ENCODE results near the gene MAG. TPM values are rescaled to one million over a fixed set of nuclear protein-coding genes. Genes with fewer than 3 reads are reported as not detected.
A peak's percentile ranks its signal among the peaks of the same experiment; 100 is the strongest.

The MAG gene
- total and polyA plus RNA-seq, 2 of the 8 experiments (the other 6 are each of a cell fraction or from before 2014, with no cell fraction given) = 0.20 to 1.3 TPM

DNA sequence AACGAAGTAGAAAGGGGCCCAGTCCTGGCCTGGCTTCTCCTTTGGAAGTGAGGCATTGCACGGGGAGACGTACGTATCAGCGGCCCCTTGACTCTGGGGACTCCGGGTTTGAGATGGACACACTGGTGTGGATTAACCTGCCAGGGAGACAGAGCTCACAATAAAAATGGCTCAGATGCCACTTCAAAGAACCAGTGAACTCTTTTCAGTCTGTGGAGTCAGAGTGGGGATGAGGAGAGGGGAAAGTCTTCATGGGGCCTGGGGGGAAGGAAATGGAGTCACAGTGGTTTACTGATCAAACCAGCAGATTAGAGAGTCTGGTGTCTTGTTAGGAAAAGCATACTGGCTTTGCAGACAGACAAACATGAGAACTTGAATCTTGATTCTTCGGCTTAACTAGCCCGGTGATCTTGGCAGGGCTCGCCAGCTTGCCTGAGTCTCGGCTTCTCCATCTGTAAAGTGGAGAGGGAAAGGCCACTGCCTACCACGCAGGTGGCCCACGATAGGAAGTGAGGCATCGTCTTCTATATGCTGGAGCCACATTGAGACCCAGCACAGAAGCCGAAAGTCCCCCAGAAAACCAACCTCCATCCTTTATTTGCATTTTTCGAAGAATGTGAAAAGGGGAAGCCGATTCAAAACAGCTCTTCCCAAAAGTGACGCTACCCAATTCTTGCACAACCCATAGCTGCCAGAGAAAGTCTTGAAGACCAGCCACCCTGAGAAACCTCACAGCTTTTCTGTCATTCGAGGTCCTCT, 55.4 kb downstream of the MAG start, which contains the start of gene FFAR1:
Gene FFAR1 (plus strand): TSS at position 732 of the 759 bp plus-strand sequence. CDS start 3,650 bp downstream, outside the sequence.
- Histone ChIP-seq H2AFZ (ENCODE audit: low read length) (no peak within 1 kb of the TSS), H3K18ac (ENCODE audit: extremely low read depth, low read length) (no peak within 1 kb of the TSS), H4K20me1 (replicated peaks in 1 of 2; ENCODE audit: control insufficient read depth in 1 of 2, insufficient read depth in 2 of 2, low read length in 2 of 2) (no peaks in the 10 kb centered on the region), H3K14ac (ENCODE audit: insufficient read length) (no peak within 1 kb of the TSS), H2BK12ac (ENCODE audit: low read depth, low read length) (0 out of 2 replicates have a peak within 1 kb of the TSS, but pooled peaks have one; percentile 7), H2BK15ac (ENCODE audit: low read length) (no peak within 1 kb of the TSS), H2BK20ac (ENCODE audit: low read length) (no peak within 1 kb of the TSS), H3K9me3 (ENCODE audit: insufficient read depth in 2 of 2, low read depth in 1 of 2, low read length in 1 of 2) (no peaks in the 10 kb centered on the region), H3K27ac (ENCODE audit: low read depth, low read length) (no peak within 1 kb of the TSS), H4K91ac (replicated peaks; ENCODE audit: insufficient read length, low read length) (no peak within 1 kb of the TSS), H3K23ac (ENCODE audit: insufficient read length) (no peak within 1 kb of the TSS), H3K4me1 (replicated peaks in 1 of 4; ENCODE audit: control insufficient read depth in 3 of 4, insufficient read depth in 4 of 4, low read length in 3 of 4) (peaks cover 0 to 2% (median 0%) of the 10 kb centered on the region in 4 experiments; a peak in 2 of 7 replicates), H2BK120ac (replicated peaks; ENCODE audit: low read depth, low read length) (no peak within 1 kb of the TSS), H2AK5ac (ENCODE audit: low read depth, low read length) (no peak within 1 kb of the TSS), H3K23me2 (ENCODE audit: low read depth, low read length) (no peaks in the 10 kb centered on the region; the same call in 1 of the 2 replicates), H3K56ac (replicated peaks; ENCODE audit: insufficient read length, low read depth, low read length) (no peak within 1 kb of the TSS), H3K4me3 (ENCODE audit: extremely low read depth in 1 of 4, insufficient read depth in 2 of 4, low read depth in 3 of 4, low read length in 4 of 4) (no peak within 1 kb of the TSS), H3K9ac (replicated peaks in 1 of 4; ENCODE audit: extremely low read depth in 1 of 4, low read depth in 3 of 4, low read length in 3 of 4) (no peak within 1 kb of the TSS; a peak in 1 of 7 replicates), H2BK5ac (ENCODE audit: low read depth, low read length) (no peak within 1 kb of the TSS), H3K4me2 (ENCODE audit: insufficient read depth in 1 of 2, low read depth in 2 of 2, low read length in 2 of 2) (no peak within 1 kb of the TSS), H3K79me2 (ENCODE audit: control insufficient read depth in 1 of 2, insufficient read depth in 2 of 2, low read length in 2 of 2) (no peaks in the 10 kb centered on the region), H3K79me1 (ENCODE audit: low read depth, low read length) (no peaks in the 10 kb centered on the region), H4K5ac (ENCODE audit: insufficient read length, low read depth, low read length) (no peak within 1 kb of the TSS), H3K36me3 (ENCODE audit: control insufficient read depth in 2 of 4, insufficient read depth in 4 of 4, low read length in 3 of 4) (no peaks in the 10 kb centered on the region), H3K27me3 (replicated peaks in 1 of 4; ENCODE audit: control insufficient read depth in 3 of 4, extremely low read depth in 1 of 4, insufficient read depth in 3 of 4, low read length in 3 of 4) (no peaks in the 10 kb centered on the region), H4K8ac (ENCODE audit: extremely low read depth, insufficient read depth, low read length) (no peak within 1 kb of the TSS), H3K4ac (replicated peaks; ENCODE audit: insufficient read length, low read depth, low read length) (no peak within 1 kb of the TSS)
- FAIRE-seq = no peak
- 90% methylated on average over 18 of the region's 18 CpGs; no CpG with 5 or more reads in 1 of the 2 experiments for WGBS, 2 experiments (ENCODE audit: extremely low coverage in 1 of 2, insufficient coverage in 1 of 2, insufficient read length in 1 of 2, insufficient replicate concordance in 2 of 2, low coverage in 1 of 2, low lambda C conversion rate in 2 of 2, missing lambda C conversion rate in 1 of 2)
- DNase-seq (ENCODE audit: low read depth in 1 of 2, low spot score in 2 of 2) = peak in 1 of 2 experiments; percentile 38
- POLR2A ChIA-PET (ENCODE audit: partially characterized antibody) = no interaction called here
- CTCF ChIA-PET (ENCODE audit: partially characterized antibody) = interaction anchor here (0.6 to 1.3 kb wide), 4 partner anchors 14 to 149 kb away, joined by 3 to 6 read pairs (median 3); no protein-coding TSS in a partner anchor
- TF ChIP-seq EGR1 (IDR thresholded peaks at IDR 0.05; ENCODE audit: borderline replicate concordance, low read depth, low read length) (no peak), POLR2AphosphoS5 (IDR thresholded peaks at IDR 0.05; ENCODE audit: low read depth, low read length) (no peak)

All from H1 (cell line).